Coronary artery (tissue), 2 donors: ENCODE results near the gene SNX30.

Source experiments
- DNase-seq: peaks from one replicate; pipeline ENCODE4 v3.0.0-alpha.2; 2017; ENCODE audit warnings: low spot score
- H3K27ac ChIP-seq, 2 donors: fragments of 200-600 bp; sonication (generic); one replicate each; pipeline ENCODE4 v1.5.1; 2016 to 2019
- H3K4me3 ChIP-seq: fragments of 200-600 bp; sonication (generic); 2 replicates; pipeline ENCODE4 v1.5.1; 2016; ENCODE audit warnings: mild to moderate bottlenecking, moderate library complexity
- TF ChIP-seq, protein P1 (sequence below): fragments of 200-600 bp; sonication (generic); IDR thresholded peaks from one replicate; pipeline ENCODE4 v1.5.1; 2019; ENCODE audit warnings: antibody characterized with exemption

SNX30 gene

DNA sequence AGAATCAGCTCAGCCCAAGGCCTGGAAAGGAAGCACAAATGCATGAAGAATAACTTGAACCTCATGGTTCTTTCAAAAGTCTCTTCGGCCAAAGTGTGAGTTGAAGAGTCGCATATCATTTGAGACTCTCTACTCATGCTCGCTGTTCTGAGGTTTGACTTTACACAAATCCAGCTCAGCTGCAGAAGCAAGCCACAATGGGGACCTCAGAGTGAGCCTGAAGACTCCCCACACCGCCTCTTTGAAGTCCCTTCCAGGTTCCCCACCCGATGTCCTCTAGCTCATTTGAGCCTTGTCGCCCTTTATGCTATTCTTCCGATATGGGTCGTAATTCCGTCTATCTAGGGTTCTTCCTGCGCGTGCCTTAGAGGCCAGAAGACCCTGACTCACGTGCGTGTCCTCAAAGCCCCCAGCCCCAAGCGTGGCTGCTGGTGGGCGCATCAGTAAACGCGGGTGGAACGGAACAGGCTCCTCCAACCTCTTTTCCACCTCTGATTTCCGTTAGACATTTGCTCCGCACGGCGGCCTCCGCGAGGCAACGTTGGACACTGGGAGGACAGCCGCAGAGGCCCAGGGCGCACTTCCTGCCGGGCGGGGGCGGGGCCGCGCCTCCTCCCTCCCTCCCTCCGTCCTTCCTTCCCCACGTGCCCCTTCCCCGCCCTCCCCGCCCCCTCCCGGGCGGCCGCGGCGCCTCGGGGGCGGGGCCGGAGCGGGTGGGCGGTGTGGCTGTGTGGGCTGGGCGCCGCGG, at the start of gene SNX30:
Gene SNX30 (plus strand): TSS at position 745 of the 748 bp plus-strand sequence. CDS start 242 bp downstream, outside the sequence.
- H3K27ac ChIP-seq: peak within 1 kb of the TSS; percentile 84 to 85
- TF ChIP-seq, protein P1, sequence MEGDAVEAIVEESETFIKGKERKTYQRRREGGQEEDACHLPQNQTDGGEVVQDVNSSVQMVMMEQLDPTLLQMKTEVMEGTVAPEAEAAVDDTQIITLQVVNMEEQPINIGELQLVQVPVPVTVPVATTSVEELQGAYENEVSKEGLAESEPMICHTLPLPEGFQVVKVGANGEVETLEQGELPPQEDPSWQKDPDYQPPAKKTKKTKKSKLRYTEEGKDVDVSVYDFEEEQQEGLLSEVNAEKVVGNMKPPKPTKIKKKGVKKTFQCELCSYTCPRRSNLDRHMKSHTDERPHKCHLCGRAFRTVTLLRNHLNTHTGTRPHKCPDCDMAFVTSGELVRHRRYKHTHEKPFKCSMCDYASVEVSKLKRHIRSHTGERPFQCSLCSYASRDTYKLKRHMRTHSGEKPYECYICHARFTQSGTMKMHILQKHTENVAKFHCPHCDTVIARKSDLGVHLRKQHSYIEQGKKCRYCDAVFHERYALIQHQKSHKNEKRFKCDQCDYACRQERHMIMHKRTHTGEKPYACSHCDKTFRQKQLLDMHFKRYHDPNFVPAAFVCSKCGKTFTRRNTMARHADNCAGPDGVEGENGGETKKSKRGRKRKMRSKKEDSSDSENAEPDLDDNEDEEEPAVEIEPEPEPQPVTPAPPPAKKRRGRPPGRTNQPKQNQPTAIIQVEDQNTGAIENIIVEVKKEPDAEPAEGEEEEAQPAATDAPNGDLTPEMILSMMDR: no peak
- peak within 1 kb of the TSS; percentile 98 for H3K4me3 ChIP-seq
- DNase-seq: peak; percentile 94

GRCh38 chr9:112703304-112703703, 47.3 kb upstream of the SNX30 start:
- Histone ChIP-seq H3K27ac (no peak overlapping the region), H3K4me3 (no peak overlapping the region)
- TF ChIP-seq, protein P1: no peak
- no peak for DNase-seq

GRCh38 chr9:112705768-112706427, 44.7 kb upstream of the SNX30 start:
- H3K27ac ChIP-seq: no peak overlapping the region
- DNase-seq: no peak
- no peak overlapping the region for H3K4me3 ChIP-seq
- TF ChIP-seq, protein P1: no peak

- TF ChIP-seq, protein P1: peak; percentile 23
- no peak overlapping the region for H3K27ac ChIP-seq
- no peak for DNase-seq
- no peak overlapping the region for H3K4me3 ChIP-seq
Observed at GRCh38 chr9:112711050-112711689, 39.4 kb upstream of the SNX30 start.

DNA sequence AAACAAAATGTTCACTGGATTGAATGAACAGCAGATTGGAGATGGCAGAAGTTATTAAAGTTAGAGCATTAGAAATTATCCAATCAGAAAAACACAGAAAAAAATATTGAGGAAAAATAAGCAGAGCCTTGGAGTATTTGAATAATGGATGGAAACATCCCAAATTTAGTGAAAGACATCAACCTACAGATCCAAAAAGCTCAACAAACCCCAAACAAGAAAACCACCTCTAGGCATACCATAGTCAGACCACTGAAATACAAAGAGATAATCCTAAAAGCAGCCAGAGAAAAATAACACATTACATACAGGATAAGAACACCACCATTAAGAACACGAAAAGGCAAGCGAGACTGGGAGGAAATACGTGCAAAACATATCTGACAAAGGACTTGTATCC, 37.9 kb upstream of the SNX30 start:
- no peak for DNase-seq
- H3K27ac ChIP-seq: no peak overlapping the region
- TF ChIP-seq, protein P1: no peak

DNA sequence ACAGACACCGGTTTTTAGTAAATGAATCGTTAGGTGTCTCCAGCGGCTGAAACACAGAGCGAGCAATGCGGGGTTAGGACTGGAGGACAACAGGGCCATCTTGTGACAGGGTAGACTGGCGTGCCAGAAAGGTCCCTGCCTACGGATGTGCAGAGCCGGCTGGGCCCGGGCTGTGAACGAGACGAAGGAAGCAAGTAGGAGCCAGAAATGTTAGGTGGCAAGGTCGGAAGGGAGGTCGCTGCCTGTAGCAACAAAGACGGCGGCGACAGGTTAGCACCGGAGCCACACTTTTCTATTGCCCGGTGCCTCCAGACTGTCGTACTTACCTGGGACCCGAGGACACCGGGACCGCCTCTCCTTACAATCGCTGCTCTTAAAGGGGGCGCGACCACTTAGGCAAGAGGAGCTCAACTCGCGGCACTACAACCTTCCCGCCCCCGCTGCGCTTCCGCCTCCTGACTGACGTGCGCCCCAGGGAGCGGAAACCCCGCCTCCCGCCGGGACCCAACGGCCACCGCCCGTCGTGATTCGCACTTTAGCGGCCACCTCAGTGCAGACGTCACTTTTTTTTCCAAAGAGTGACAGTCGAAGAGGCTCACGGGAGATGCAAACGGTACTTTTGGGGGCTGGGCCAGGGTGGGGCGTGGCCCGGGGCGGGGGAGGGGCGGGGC, 32.8 kb upstream of the SNX30 start, which contains the start of gene INIP:
Gene INIP (minus strand): TSS at position 457 of the 671 bp plus-strand sequence. CDS start 1,632 bp downstream, outside the sequence.
- TF ChIP-seq, protein P1: no peak
- H3K4me3 ChIP-seq: peak within 1 kb of the TSS; percentile 84
- H3K27ac ChIP-seq: peak within 1 kb of the TSS; percentile 82 to 90
- peak; percentile 97 for DNase-seq

More for the DNA sequence above, 37.9 kb upstream of the SNX30 start:
- H3K4me3 ChIP-seq: no peak overlapping the region
